Large intestine (tissue), 12 donors: ENCODE measurements around the gene POLR1F. TPM values are rescaled to one million over a fixed set of nuclear protein-coding genes. Genes with fewer than 3 reads are reported as not detected.

ENCODE experiments used
- DNase-seq, 2 donors: peaks; one replicate each; pipeline versions ENCODE4 v3.0.0 to v3.0.0-alpha.2; 2013
- H3K27ac ChIP-seq: one replicate; pipeline ENCODE4 v1.5.1; 2013; ENCODE audit warnings: low read length
- H3K27me3 ChIP-seq: 2 replicates; pipeline ENCODE4 v1.6.1; 2013; ENCODE audit warnings: low read length; ENCODE audit not compliant: control insufficient read depth, insufficient read depth
- H3K36me3 ChIP-seq: 2 replicates; pipeline ENCODE4 v1.6.1; 2013; ENCODE audit warnings: low read length; ENCODE audit not compliant: control insufficient read depth, insufficient read depth
- H3K4me1 ChIP-seq: one replicate; pipeline ENCODE4 v1.6.1; 2013; ENCODE audit warnings: low read length; ENCODE audit not compliant: control insufficient read depth, insufficient read depth
- H3K4me3 ChIP-seq: one replicate; pipeline ENCODE4 v1.5.1; 2013; ENCODE audit warnings: low read length
- H3K9me3 ChIP-seq: one replicate; pipeline ENCODE4 v1.6.1; 2013; ENCODE audit warnings: mild to moderate bottlenecking, low read depth, low read length, moderate library complexity; ENCODE audit not compliant: control insufficient read depth
- WGBS: methylation state at CpG from one replicate; pipeline ENCODE4 v1.1.5; 2013; ENCODE audit warnings: low lambda C conversion rate; ENCODE audit not compliant: insufficient coverage; 5-methylcytosine and 5-hydroxymethylcytosine counted together
- long read RNA-seq, 11 donors: transcript quantifications; one replicate each; lab custom pipeline, GENCODE V29; 2026
- polyA plus RNA-seq: library from polyadenylated mRNA; unstranded; fragments of 120-200 nt; gene quantifications from one replicate; pipeline ENCODE4 v1.2.1, GENCODE V29; 2013

The POLR1F gene
- polyA plus RNA-seq, result 13.5 TPM
- long read RNA-seq, donor 1, transcript TWISTNB-201 (4 exons, 3,942 nt), result major isoform, 6 of 6 reads
- long read RNA-seq, donor 1, partial matches to known transcripts, result 0 of 6 reads
- long read RNA-seq, donor 1, other reads (novel, unspliced or antisense), result 0 of 6 reads
- long read RNA-seq, donor 2, transcript TWISTNB-201 (4 exons, 3,942 nt), result major isoform, 10 of 12 reads
- long read RNA-seq, donor 2, partial matches to known transcripts, result 0 of 12 reads
- long read RNA-seq, donor 2, other reads (novel, unspliced or antisense), result 0 of 12 reads
- long read RNA-seq, donor 3, transcript TWISTNB-201 (4 exons, 3,942 nt), result major isoform, 13 of 18 reads
- long read RNA-seq, donor 3, transcript TWISTNB-202 (2 exons, 427 nt), result minor isoform, 5 of 18 reads
- long read RNA-seq, donor 3, partial matches to known transcripts, result 0 of 18 reads
- long read RNA-seq, donor 3, other reads (novel, unspliced or antisense), result 0 of 18 reads
- long read RNA-seq, donor 4, partial matches to known transcripts, result 0 of 4 reads
- long read RNA-seq, donor 4, other reads (novel, unspliced or antisense), result 0 of 4 reads
- long read RNA-seq, donor 5, transcript TWISTNB-201 (4 exons, 3,942 nt), result major isoform, 8 of 8 reads
- long read RNA-seq, donor 5, partial matches to known transcripts, result 0 of 8 reads
- long read RNA-seq, donor 5, other reads (novel, unspliced or antisense), result 0 of 8 reads
- long read RNA-seq, donor 6, transcript TWISTNB-201 (4 exons, 3,942 nt), result major isoform, 9 of 13 reads
- long read RNA-seq, donor 6, partial matches to known transcripts, result 0 of 13 reads
- long read RNA-seq, donor 6, other reads (novel, unspliced or antisense), result 0 of 13 reads
- long read RNA-seq, donor 7, transcript TWISTNB-201 (4 exons, 3,942 nt), result major isoform, 11 of 12 reads
- long read RNA-seq, donor 7, partial matches to known transcripts, result 0 of 12 reads
- long read RNA-seq, donor 7, other reads (novel, unspliced or antisense), result 0 of 12 reads
- long read RNA-seq, donor 8, transcript TWISTNB-201 (4 exons, 3,942 nt), result major isoform, 20 of 26 reads
- long read RNA-seq, donor 8, transcript TWISTNB-202 (2 exons, 427 nt), result minor isoform, 6 of 26 reads
- long read RNA-seq, donor 8, partial matches to known transcripts, result 0 of 26 reads
- long read RNA-seq, donor 8, other reads (novel, unspliced or antisense), result 0 of 26 reads
- long read RNA-seq, donor 9, transcript TWISTNB-201 (4 exons, 3,942 nt), result major isoform, 9 of 10 reads
- long read RNA-seq, donor 9, partial matches to known transcripts, result 0 of 10 reads
- long read RNA-seq, donor 9, other reads (novel, unspliced or antisense), result 0 of 10 reads
- long read RNA-seq, donor 10, transcript TWISTNB-201 (4 exons, 3,942 nt), result major isoform, 6 of 10 reads
- long read RNA-seq, donor 10, partial matches to known transcripts, result 0 of 10 reads
- long read RNA-seq, donor 10, other reads (novel, unspliced or antisense), result 0 of 10 reads
- long read RNA-seq, donor 11, transcript TWISTNB-201 (4 exons, 3,942 nt), result major isoform, 10 of 11 reads
- long read RNA-seq, donor 11, partial matches to known transcripts, result 0 of 11 reads
- long read RNA-seq, donor 11, other reads (novel, unspliced or antisense), result 0 of 11 reads

- peaks cover 3% of the 10 kb centered on the region for H3K4me1 ChIP-seq
- 0% methylated on average over 3 of the region's 56 CpGs for WGBS
- no peaks in the 10 kb centered on the region for H3K27me3 ChIP-seq
- peak within 1 kb of the TSS; percentile 89 for H3K4me3 ChIP-seq
- no peaks in the 10 kb centered on the region for H3K9me3 ChIP-seq
- peak within 1 kb of the TSS; percentile 50 for H3K27ac ChIP-seq
- peaks cover 1% of the 10 kb centered on the region for H3K36me3 ChIP-seq
- DNase-seq, result peak; percentile 94 to 97
These were observed at the start of gene POLR1F for GRCh38 chr7:19708397-19709248. Gene POLR1F (minus strand): TSS chr7:19709037. CDS start chr7:19709016, 21 bp downstream.

DNA sequence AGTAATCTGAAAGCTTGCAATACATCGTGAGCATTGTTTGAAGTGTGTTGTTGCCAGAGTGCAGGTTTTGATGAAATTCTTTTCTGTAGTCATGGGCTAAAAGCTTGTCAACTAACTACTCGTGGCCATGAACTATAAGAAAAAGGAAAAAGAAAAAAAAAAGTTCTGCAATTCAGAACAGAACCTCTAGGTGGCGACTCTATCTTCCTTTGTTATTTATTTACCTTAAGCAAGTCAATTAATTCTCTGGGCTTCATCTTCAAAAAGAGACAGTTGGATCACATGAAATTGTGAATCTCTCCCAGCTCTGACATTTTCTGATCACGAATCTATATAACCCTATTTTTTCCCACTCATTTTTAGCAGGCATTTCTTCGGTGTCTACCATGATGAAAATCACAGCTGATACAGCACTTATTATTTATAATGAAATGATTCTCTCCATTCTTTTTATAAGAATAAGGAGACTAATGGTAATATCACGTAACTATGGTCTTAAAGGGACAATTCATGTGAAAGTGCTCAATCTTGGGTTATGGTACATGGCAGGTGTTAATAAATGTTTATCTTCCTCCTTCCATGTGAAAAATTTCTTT, 45.8 kb upstream of the POLR1F start:
- 62% methylated on average over 3 of the region's 6 CpGs for WGBS
- Histone ChIP-seq H3K9me3 (no peaks in the 10 kb centered on the region), H3K27ac (no peak overlapping the region), H3K4me1 (no peaks in the 10 kb centered on the region), H3K27me3 (no peaks in the 10 kb centered on the region), H3K4me3 (no peak overlapping the region), H3K36me3 (no peaks in the 10 kb centered on the region)
- DNase-seq, result peak; percentile 5 to 41

DNA sequence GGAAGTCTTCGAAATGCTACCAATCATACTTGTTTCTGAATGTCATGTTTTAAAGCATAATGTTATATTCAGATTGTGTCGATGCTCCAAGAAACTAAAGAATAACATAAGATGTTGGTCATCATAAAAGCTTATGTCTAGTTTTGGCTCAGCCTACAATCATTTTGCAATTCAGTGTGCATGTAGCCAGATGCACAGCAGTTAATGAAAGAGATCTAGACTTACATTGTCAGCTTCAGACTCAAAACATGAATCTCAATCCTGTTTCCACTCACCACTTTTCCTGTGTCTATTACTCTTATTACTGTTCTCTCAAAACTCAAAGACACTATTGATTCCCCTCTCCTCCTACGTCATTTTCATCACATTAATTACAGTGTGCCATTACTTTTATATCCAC, 43.2 kb upstream of the POLR1F start:
- H3K4me1 ChIP-seq, result no peaks in the 10 kb centered on the region
- H3K9me3 ChIP-seq, result no peaks in the 10 kb centered on the region
- WGBS, result 87% methylated on average over 2 of the region's 3 CpGs
- DNase-seq, result no peak
- H3K4me3 ChIP-seq, result no peak overlapping the region
- no peaks in the 10 kb centered on the region for H3K27me3 ChIP-seq
- no peaks in the 10 kb centered on the region for H3K36me3 ChIP-seq
- no peak overlapping the region for H3K27ac ChIP-seq

GRCh38 chr7:19749658-19750057, 40.8 kb upstream of the POLR1F start:
- Histone ChIP-seq H3K36me3 (no peaks in the 10 kb centered on the region), H3K9me3 (no peaks in the 10 kb centered on the region), H3K27ac (no peak overlapping the region), H3K4me3 (no peak overlapping the region), H3K27me3 (no peaks in the 10 kb centered on the region), H3K4me1 (no peaks in the 10 kb centered on the region)
- WGBS, result 40% methylated on average over 1 of the region's 4 CpGs
- DNase-seq, result no peak

DNA sequence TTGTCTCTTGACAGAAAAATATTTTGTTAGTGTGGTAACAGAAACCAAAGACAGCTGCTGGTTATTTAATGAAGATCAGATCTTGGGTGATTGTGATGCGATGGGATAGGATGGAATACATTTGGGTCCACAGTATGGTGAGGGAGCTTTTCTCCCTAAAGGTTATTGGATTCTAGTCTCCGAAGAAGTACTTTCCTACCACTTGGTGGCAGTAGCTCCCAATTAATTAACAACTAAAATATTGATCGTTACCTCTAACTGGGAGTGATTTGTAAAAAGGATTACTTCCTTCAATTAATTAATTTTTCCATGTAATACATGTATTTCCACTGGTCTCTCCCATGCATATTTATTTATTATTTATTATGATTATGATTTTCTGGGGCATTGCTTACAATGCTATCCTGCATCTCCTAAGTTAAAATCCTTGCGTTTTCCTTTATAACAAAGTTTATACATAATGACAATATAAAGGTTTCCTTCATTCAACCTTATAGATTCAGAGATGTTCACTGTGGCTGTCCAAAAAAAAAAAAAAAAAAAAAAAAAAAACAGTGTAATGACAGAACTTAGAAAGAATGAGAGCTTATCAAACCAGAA, 39.0 kb upstream of the POLR1F start:
- Histone ChIP-seq H3K27me3 (no peaks in the 10 kb centered on the region), H3K9me3 (no peaks in the 10 kb centered on the region), H3K4me3 (no peak overlapping the region), H3K36me3 (no peaks in the 10 kb centered on the region), H3K4me1 (no peaks in the 10 kb centered on the region), H3K27ac (no peak overlapping the region)
- peak in 1 of 2 donors; percentile 22 for DNase-seq
- WGBS, result 0% methylated on average over 1 of the region's 4 CpGs

DNA sequence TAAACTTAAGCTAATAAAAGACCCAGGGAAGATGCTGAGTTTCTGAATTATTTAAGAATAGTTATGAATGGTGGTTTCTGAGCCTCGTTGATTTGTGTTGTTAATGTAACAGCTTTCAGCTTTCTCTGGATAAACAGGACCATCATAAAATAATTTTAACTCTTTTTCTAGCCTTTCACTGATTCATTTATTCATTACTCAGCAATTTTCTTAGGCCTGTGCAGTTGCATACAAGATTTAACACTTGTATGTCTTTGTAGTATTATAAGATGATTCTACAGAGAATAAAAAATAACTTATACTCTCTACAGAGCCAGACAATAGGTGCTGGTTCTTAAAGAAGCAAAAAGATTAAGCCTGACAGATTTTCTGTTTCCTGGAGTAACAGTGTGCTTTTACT, 35.2 kb upstream of the POLR1F start:
- DNase-seq, result no peak
- no peaks in the 10 kb centered on the region for H3K27me3 ChIP-seq
- no peaks in the 10 kb centered on the region for H3K9me3 ChIP-seq
- no peak overlapping the region for H3K4me3 ChIP-seq
- no peak overlapping the region for H3K27ac ChIP-seq
- no peaks in the 10 kb centered on the region for H3K4me1 ChIP-seq
- WGBS, result no CpG with 5 or more reads among the region's 1 CpG
- H3K36me3 ChIP-seq, result no peaks in the 10 kb centered on the region

DNA sequence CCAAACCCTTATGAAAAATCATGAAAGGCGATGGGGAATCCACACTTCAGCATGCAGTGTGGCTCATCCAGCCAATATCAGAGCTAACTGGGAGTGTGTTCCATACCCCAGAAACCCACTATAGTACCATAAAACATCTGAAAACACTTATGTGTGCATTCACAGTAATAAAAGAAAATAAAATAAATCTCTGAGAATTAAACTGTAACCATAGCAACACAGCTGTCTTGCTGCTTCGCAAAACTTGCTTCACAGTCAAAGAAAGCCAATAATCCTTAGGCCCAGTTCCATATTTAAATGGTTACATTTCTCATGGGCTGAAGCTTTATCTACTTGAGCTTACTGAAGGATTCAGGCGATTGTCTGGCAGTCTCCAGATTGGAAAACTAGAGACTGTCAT, 19.9 kb upstream of the POLR1F start:
- Histone ChIP-seq H3K9me3 (no peaks in the 10 kb centered on the region), H3K4me1 (no peaks in the 10 kb centered on the region), H3K36me3 (no peaks in the 10 kb centered on the region), H3K27me3 (no peaks in the 10 kb centered on the region), H3K4me3 (no peak overlapping the region), H3K27ac (no peak overlapping the region)
- no peak for DNase-seq
- WGBS, result 83% methylated on average over 2 of the region's 3 CpGs

DNA sequence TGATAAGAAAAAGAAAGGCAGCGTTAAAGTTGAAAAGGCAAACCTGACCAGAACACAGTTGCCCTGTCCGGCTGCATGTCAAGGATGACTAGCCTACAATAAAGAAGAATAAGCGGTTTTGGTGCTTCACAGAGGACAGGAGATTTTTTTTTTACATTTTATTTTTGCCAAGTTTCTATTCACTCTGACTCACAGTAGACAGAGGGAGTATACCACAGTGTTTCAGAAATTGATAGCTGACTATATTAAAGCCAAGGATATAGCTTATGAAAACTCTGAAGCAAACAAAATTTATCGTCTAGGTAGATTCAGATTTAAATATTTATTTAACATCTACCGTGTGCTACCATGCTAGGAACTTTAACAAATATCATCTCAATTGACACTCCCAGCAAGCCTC, 16.9 kb upstream of the POLR1F start:
- H3K4me3 ChIP-seq, result no peak overlapping the region
- no peak overlapping the region for H3K27ac ChIP-seq
- no peaks in the 10 kb centered on the region for H3K36me3 ChIP-seq
- DNase-seq, result no peak
- H3K9me3 ChIP-seq, result no peaks in the 10 kb centered on the region
- H3K4me1 ChIP-seq, result no peaks in the 10 kb centered on the region
- WGBS, result 72% methylated on average over 4 of the region's 5 CpGs
- no peaks in the 10 kb centered on the region for H3K27me3 ChIP-seq
